Caco-2 (cell line): ENCODE results near the gene BAHCC1. TPM values are rescaled to one million over a fixed set of nuclear protein-coding genes. Genes with fewer than 3 reads are reported as not detected.

Source experiments
- BruUV-seq: library from RNA; stranded (reverse); fragments of 400-500 nt; replicated peaks from 2 replicates; lab custom pipeline; 2021; lab: Mats Ljungman, UMichigan
- CTCF ChIA-PET: fragments of 300-600 bp; sonication (Branson Sonifier 250); formaldehyde crosslinking; loops from one replicate; lab custom pipeline; 2022; ENCODE audit warnings: antibody characterized with exemption; lab: Charles Lee
- POLR2A ChIA-PET: fragments of 300-600 bp; sonication (Branson Sonifier 250); formaldehyde crosslinking; loops from one replicate; lab custom pipeline; 2022; ENCODE audit warnings: antibody characterized with exemption; lab: Charles Lee
- DNase-seq, 2 experiments: peaks; one replicate each; pipeline versions ENCODE4 v3.0.0 to v3.0.0-alpha.2; 2020 to 2022
- H3K27me3 ChIP-seq: replicated peaks from 2 replicates; pipeline ENCODE4 v1.6.0; 2011; ENCODE audit warnings: low read length; ENCODE audit not compliant: control insufficient read depth, insufficient read depth
- H3K36me3 ChIP-seq: 2 replicates; pipeline ENCODE4 v1.5.1; 2011; ENCODE audit warnings: low read length; ENCODE audit not compliant: control insufficient read depth, insufficient read depth
- H3K4me1 ChIP-seq: fragments of 250-450 bp; sonication (Bioruptor Pico); 2 replicates; pipeline ENCODE4 v1.5.1; 2020; ENCODE audit warnings: mild to moderate bottlenecking
- H3K4me3 ChIP-seq: 2 replicates; pipeline ENCODE4 v1.5.1; 2011; ENCODE audit warnings: low read depth, mild to moderate bottlenecking, control low read depth, low read length
- H3K9me3 ChIP-seq: fragments of 250-450 bp; sonication (Bioruptor Pico); 2 replicates; pipeline ENCODE4 v1.5.1; 2020; ENCODE audit warnings: mild to moderate bottlenecking, moderate library complexity
- H3K27ac Mint-ChIP-seq: one replicate; pipeline ENCODE4 v1.8.0; 2022; ENCODE audit warnings: mixed read lengths; ENCODE audit not compliant: unreplicated experiment
- H3K27me3 Mint-ChIP-seq: one replicate; pipeline ENCODE4 v1.8.0; 2022; ENCODE audit warnings: mixed read lengths; ENCODE audit not compliant: insufficient read depth, unreplicated experiment
- H3K36me3 Mint-ChIP-seq: one replicate; pipeline ENCODE4 v1.8.0; 2022; ENCODE audit warnings: mild to moderate bottlenecking, mixed read lengths; ENCODE audit not compliant: insufficient read depth, unreplicated experiment
- H3K4me1 Mint-ChIP-seq: one replicate; pipeline ENCODE4 v1.8.0; 2022; ENCODE audit warnings: low read depth, mixed read lengths; ENCODE audit not compliant: unreplicated experiment
- H3K4me3 Mint-ChIP-seq: one replicate; pipeline ENCODE4 v1.8.0; 2022; ENCODE audit warnings: mild to moderate bottlenecking, moderate library complexity, mixed read lengths; ENCODE audit not compliant: unreplicated experiment
- H3K9me3 Mint-ChIP-seq: one replicate; pipeline ENCODE4 v1.8.0; 2022; ENCODE audit warnings: mixed read lengths; ENCODE audit not compliant: unreplicated experiment
- intact Hi-C: fragments of 100-400 bp; cut with micrococcal nuclease; formaldehyde crosslinking; loops from one replicate; pipeline ENCODE4 v1.10.0; 2022; ENCODE audit not compliant: unreplicated experiment
- total RNA-seq: library from RNA; stranded (reverse); gene quantifications from 2 replicates; pipeline ENCODE4 v1.2.3, GENCODE V29; 2022
- TF ChIP-seq, protein P1 (sequence below), 2 experiments: fragments of 200-600 bp in 1 of 2; IDR thresholded peaks; 1 replicate in 1 of 2; 2 replicates in 1 of 2; pipeline versions ENCODE4 v1.5.1 to v1.8.0; 2011 to 2022; ENCODE audit warnings: antibody characterized with exemption in 1 of 2, control low read depth in 1 of 2, inconsistent platforms in 1 of 2, low read depth in 1 of 2, low read length in 1 of 2, mild to moderate bottlenecking in 1 of 2, moderate library complexity in 1 of 2; ENCODE audit not compliant: insufficient read depth in 1 of 2, severe bottlenecking in 1 of 2, unreplicated experiment in 1 of 2

BAHCC1 gene
- total RNA-seq, 1 experiment from 2014 or later, result 10.2 TPM

DNA sequence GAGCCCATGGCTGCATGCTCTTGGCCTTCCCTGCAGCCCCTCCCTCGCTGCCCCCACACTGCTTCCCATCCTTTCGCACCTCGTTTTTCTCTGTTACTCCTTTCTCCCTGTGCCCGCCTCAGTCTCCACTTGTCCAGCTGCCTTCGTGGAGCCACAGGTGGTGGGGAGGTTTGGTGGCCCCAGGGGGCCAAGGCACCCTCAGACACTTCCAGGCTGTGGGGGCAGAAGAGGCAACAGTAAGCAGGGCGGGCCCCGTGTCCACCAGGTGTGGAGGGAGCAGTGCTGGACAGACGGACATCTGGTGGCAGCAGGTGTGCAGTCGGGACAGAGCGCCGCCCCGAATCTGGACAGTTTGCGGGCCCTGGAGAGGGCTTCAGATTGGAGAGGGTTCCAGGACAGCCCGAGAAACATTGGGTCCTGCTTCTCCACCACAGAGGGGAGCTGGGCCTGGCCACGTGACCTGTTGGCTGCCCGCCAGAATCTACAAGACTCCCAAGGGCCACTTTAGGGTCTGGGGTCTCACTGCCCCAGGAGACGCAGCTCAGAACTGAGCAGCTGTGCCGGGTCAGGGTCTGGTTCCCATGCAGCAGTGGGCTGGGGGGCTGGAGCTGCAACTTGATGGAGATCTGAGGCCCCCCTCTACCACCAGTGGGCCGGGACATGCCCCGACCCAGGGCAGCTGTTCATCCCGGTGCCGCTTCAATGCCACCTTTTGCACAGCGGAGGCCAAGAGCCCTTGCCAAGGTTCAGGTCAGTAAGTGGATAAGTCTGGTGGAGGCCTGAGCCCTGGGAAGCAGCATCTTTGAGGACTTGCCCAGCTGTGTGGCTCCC, 22.8 kb downstream of the BAHCC1 start:
- intact Hi-C loops, result no loop called here
- H3K27ac Mint-ChIP-seq, result no peak overlapping the region
- POLR2A ChIA-PET, result interaction anchor here (1.3 kb wide), 1 partner anchor 21 kb away, joined by 6 read pairs; no protein-coding TSS in a partner anchor

DNA sequence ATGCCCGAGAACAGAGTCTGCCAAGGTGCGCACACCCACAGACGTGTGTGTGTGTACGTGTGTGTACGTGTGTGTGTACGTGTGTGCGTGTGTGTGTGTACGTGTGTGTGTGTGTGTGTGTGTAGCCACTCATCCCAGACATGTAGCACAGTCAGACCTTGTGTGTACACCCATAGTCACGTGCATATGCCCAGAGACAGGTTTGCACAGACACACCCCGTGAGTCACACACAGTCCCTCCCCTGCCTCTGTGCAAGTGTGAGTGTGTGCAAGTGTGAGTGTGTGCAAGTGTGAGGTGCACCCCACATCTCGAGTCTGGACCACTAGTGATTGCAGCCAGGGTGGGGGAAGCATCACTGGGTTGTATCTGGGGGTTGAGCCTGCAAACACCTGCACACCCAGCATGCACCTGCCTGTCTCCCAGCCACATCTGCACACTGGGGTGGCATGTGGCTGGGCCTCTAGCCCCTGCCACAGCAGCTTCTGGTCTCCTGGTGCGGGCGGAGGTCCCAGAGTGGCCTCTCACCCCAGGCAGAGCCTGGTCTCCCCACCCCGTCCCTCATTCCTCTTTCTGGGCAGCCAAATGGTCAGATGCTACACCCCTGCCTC, 23.6 kb downstream of the BAHCC1 start:
- no TSS peak for BruUV-seq
- Histone ChIP-seq H3K4me1 (peaks cover 11% of the 10 kb centered on the region), H3K4me3 (peak overlapping the region; percentile 35), H3K27me3 (no peaks in the 10 kb centered on the region), H3K9me3 (no peaks in the 10 kb centered on the region), H3K36me3 (no peaks in the 10 kb centered on the region)
- CTCF ChIA-PET, result interaction anchor here (1.2 to 1.9 kb wide), 5 partner anchors 12 to 127 kb away, joined by 3 to 18 read pairs (median 3); no protein-coding TSS in a partner anchor
- no peaks in the 10 kb centered on the region for H3K4me1 Mint-ChIP-seq
- no peak for DNase-seq
- H3K36me3 Mint-ChIP-seq, result peaks cover 4% of the 10 kb centered on the region
- H3K27me3 Mint-ChIP-seq, result no peaks in the 10 kb centered on the region
- TF ChIP-seq, protein P1, sequence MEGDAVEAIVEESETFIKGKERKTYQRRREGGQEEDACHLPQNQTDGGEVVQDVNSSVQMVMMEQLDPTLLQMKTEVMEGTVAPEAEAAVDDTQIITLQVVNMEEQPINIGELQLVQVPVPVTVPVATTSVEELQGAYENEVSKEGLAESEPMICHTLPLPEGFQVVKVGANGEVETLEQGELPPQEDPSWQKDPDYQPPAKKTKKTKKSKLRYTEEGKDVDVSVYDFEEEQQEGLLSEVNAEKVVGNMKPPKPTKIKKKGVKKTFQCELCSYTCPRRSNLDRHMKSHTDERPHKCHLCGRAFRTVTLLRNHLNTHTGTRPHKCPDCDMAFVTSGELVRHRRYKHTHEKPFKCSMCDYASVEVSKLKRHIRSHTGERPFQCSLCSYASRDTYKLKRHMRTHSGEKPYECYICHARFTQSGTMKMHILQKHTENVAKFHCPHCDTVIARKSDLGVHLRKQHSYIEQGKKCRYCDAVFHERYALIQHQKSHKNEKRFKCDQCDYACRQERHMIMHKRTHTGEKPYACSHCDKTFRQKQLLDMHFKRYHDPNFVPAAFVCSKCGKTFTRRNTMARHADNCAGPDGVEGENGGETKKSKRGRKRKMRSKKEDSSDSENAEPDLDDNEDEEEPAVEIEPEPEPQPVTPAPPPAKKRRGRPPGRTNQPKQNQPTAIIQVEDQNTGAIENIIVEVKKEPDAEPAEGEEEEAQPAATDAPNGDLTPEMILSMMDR (IDR thresholded peaks at IDR 0.05; ENCODE audit: insufficient read depth in 1 of 2, low read depth in 1 of 2, low read length in 1 of 2, severe bottlenecking in 1 of 2, unreplicated experiment in 1 of 2), result no peak
- H3K4me3 Mint-ChIP-seq, result peak overlapping the region; percentile 71
- POLR2A ChIA-PET, result interaction anchor here (0.7 to 1.3 kb wide), 2 partner anchors 13 to 21 kb away, joined by 4 to 6 read pairs; no protein-coding TSS in a partner anchor
- H3K27ac Mint-ChIP-seq, result peak overlapping the region; percentile 53
- H3K9me3 Mint-ChIP-seq, result no peaks in the 10 kb centered on the region
- intact Hi-C loops, result no loop called here

More for the DNA sequence above, 22.8 kb downstream of the BAHCC1 start:
- no TSS peak for BruUV-seq
- Mint-ChIP-seq H3K27me3 (no peaks in the 10 kb centered on the region), H3K36me3 (peaks cover 4% of the 10 kb centered on the region), H3K9me3 (no peaks in the 10 kb centered on the region), H3K4me3 (no peak overlapping the region), H3K4me1 (no peaks in the 10 kb centered on the region)
- H3K36me3 ChIP-seq, result no peaks in the 10 kb centered on the region
- H3K4me1 ChIP-seq, result peaks cover 11% of the 10 kb centered on the region
- no peak for DNase-seq
- no peaks in the 10 kb centered on the region for H3K9me3 ChIP-seq
- no peak overlapping the region for H3K4me3 ChIP-seq
- TF ChIP-seq, protein P1 (IDR thresholded peaks at IDR 0.05; ENCODE audit: insufficient read depth in 1 of 2, low read depth in 1 of 2, low read length in 1 of 2, severe bottlenecking in 1 of 2, unreplicated experiment in 1 of 2), result no peak
- CTCF ChIA-PET, result interaction anchor here (1.9 kb wide), 1 partner anchor 12 kb away, joined by 18 read pairs; no protein-coding TSS in a partner anchor
- no peaks in the 10 kb centered on the region for H3K27me3 ChIP-seq

DNA sequence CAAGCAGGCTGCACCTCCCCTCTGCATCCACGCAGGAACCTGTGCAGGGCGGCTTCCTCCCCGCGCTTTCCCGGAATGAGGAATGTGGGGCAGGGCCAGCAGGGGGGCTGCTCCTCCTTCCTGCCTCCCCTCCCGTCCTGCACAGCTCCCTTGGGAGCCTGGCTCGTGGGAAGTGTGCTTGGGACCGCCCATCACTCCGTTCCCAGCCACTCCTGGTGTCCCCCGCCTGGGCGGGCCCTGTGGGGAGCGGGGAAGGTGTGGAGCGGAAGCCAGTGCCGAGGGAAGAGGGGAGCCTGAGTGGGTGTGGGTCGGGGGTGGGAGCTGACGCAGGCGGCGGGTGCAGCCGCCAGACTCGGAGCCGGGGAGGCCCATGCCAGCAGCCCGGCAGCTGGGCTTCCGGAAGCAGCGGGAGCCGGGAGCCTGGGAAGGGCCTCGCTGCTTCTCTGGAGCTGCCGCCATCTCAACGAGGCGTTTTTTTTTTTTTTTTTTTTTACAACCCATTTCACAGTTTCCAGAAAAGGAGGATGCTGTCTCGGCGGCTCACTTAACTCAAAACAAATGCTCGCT, 24.1 kb downstream of the BAHCC1 start:
- no peaks in the 10 kb centered on the region for H3K27me3 Mint-ChIP-seq
- BruUV-seq, result no TSS peak
- peaks cover 11% of the 10 kb centered on the region for H3K4me1 ChIP-seq
- H3K27ac Mint-ChIP-seq, result peak overlapping the region; percentile 53
- peak overlapping the region; percentile 35 for H3K4me3 ChIP-seq
- H3K9me3 ChIP-seq, result no peaks in the 10 kb centered on the region
- TF ChIP-seq, protein P1 (IDR thresholded peaks at IDR 0.05; ENCODE audit: insufficient read depth in 1 of 2, low read depth in 1 of 2, low read length in 1 of 2, severe bottlenecking in 1 of 2, unreplicated experiment in 1 of 2), result no peak
- ChIA-PET POLR2A (interaction anchor here (0.7 to 1.3 kb wide), 3 partner anchors 12 to 27 kb away, joined by 3 to 6 read pairs (median 4); no protein-coding TSS in a partner anchor), CTCF (interaction anchor here (1.2 to 1.9 kb wide), 5 partner anchors 11 to 127 kb away, joined by 3 to 18 read pairs (median 3); no protein-coding TSS in a partner anchor)
- H3K9me3 Mint-ChIP-seq, result no peaks in the 10 kb centered on the region
- H3K36me3 Mint-ChIP-seq, result peaks cover 4% of the 10 kb centered on the region
- no peaks in the 10 kb centered on the region for H3K4me1 Mint-ChIP-seq
- no peaks in the 10 kb centered on the region for H3K27me3 ChIP-seq
- intact Hi-C loops, result no loop called here
- peak overlapping the region; percentile 71 for H3K4me3 Mint-ChIP-seq
- H3K36me3 ChIP-seq, result no peaks in the 10 kb centered on the region
- DNase-seq, result peak; percentile 84 to 90
